HepG2 (cell line): ENCODE results near the gene FKBP5. TPM values are rescaled to one million over a fixed set of nuclear protein-coding genes. Genes with fewer than 3 reads are reported as not detected.

Source experiments
- FOXP4 ChIP-seq: sonication (generic); formaldehyde crosslinking; IDR thresholded peaks from 2 replicates; pipeline ENCODE4 v1.4.0; 2020; ENCODE audit warnings: missing genetic modification reagents
- HNRNPLL ChIP-seq: fragments of 200-400 bp; formaldehyde crosslinking; IDR thresholded peaks from 2 replicates; pipeline ENCODE4 v1.6.1; 2017; ENCODE audit warnings: mild to moderate bottlenecking, low read depth, low read length; ENCODE audit not compliant: poor library complexity, severe bottlenecking
- KDM2A ChIP-seq: sonication (generic); formaldehyde crosslinking; IDR thresholded peaks from 2 replicates; pipeline ENCODE4 v1.4.0; 2020; ENCODE audit warnings: low read depth, missing genetic modification reagents, borderline replicate concordance
- MXD1 ChIP-seq: sonication (generic); formaldehyde crosslinking; IDR thresholded peaks from 2 replicates; pipeline ENCODE4 v1.4.0; 2020; ENCODE audit warnings: mild to moderate bottlenecking, missing genetic modification reagents
- PLRG1 ChIP-seq: fragments of 450-650 bp; conservative IDR thresholded peaks from 2 replicates; pipeline ENCODE4 v1.6.1; 2016
- RARG ChIP-seq: sonication (generic); formaldehyde crosslinking; IDR thresholded peaks from 2 replicates; pipeline ENCODE4 v1.4.0; 2020; ENCODE audit warnings: low read depth, mild to moderate bottlenecking, missing genetic modification reagents
- RFXAP ChIP-seq: sonication (generic); formaldehyde crosslinking; IDR thresholded peaks from 2 replicates; pipeline ENCODE4 v1.4.0; 2020; ENCODE audit warnings: missing genetic modification reagents, borderline replicate concordance
- U2AF2 ChIP-seq: fragments of 200-400 bp; formaldehyde crosslinking; IDR thresholded peaks from 2 replicates; pipeline ENCODE4 v1.6.1; 2017; ENCODE audit warnings: low read depth, mild to moderate bottlenecking, low read length
- XBP1 ChIP-seq: sonication (generic); formaldehyde crosslinking; IDR thresholded peaks from 2 replicates; pipeline ENCODE4 v1.5.0; 2020; ENCODE audit warnings: missing genetic modification reagents
- ZNF3 ChIP-seq: IDR thresholded peaks from 2 replicates; pipeline ENCODE4 v1.7.0; 2017; ENCODE audit warnings: inconsistent platforms
- ZNF543 ChIP-seq: sonication (generic); formaldehyde crosslinking; IDR thresholded peaks from 2 replicates; pipeline ENCODE4 v1.4.0; 2020; ENCODE audit warnings: mild to moderate bottlenecking, missing genetic modification reagents
- ZNF550 ChIP-seq: sonication (generic); formaldehyde crosslinking; IDR thresholded peaks from 2 replicates; pipeline ENCODE4 v1.4.0; 2020; ENCODE audit warnings: mild to moderate bottlenecking, missing genetic modification reagents, borderline replicate concordance
- ZNF616 ChIP-seq: sonication (generic); formaldehyde crosslinking; IDR thresholded peaks from 2 replicates; pipeline ENCODE4 v1.5.0; 2020; ENCODE audit warnings: low read depth, mild to moderate bottlenecking, missing genetic modification reagents
- ZNF646 ChIP-seq: sonication (generic); formaldehyde crosslinking; IDR thresholded peaks from 2 replicates; pipeline ENCODE4 v1.9.0; 2021; ENCODE audit warnings: mild to moderate bottlenecking, missing genetic modification reagents
- ZNF7 ChIP-seq: IDR thresholded peaks from 2 replicates; pipeline ENCODE4 v1.6.1; 2016; ENCODE audit warnings: missing biosample characterization, missing genetic modification reagents
- ZNF746 ChIP-seq: sonication (generic); formaldehyde crosslinking; IDR thresholded peaks from 2 replicates; pipeline ENCODE4 v1.8.0; 2022; ENCODE audit warnings: mild to moderate bottlenecking, missing genetic modification reagents
- polyA plus RNA-seq, 8 experiments: library from polyadenylated mRNA; depleted of rRNA in 3 of 8; stranded (reverse) in 7 of 8; unstranded in 1 of 8; fragments of >200 nt; fragmentation: Illumina TruSeq in 4 of 8; extraction: Trizol in 4 of 8; gene quantifications; 2 replicates each; pipeline versions ENCODE4 v1.2.1 to v1.2.3, GENCODE V29; 2011 to 2016; ENCODE audit warnings: low read depth in 4 of 8, missing spikeins in 1 of 8, mixed read lengths in 1 of 8; ENCODE audit not compliant: insufficient read depth in 1 of 8
- total RNA-seq, 5 experiments: library from RNA; depleted of rRNA; stranded (reverse); fragments of >200 nt; fragmentation: Illumina TruSeq; extraction: Trizol; gene quantifications; 2 replicates each; pipeline ENCODE4 v1.2.3, GENCODE V29; 2016; ENCODE audit warnings: low read depth in 1 of 5

Gene FKBP5
- total and polyA plus RNA-seq, 2 of the 13 experiments (the other 11 are each of a cell fraction or from before 2014, with no cell fraction given): 8.0 to 17.4 TPM

GRCh38 chr6:35728683-35729678, 40.3 kb upstream of the FKBP5 start (continued):
- no peak for TF ChIP-seq ZNF3 (CRISPR knock-in tag)
- 0 out of 2 replicates have a peak, but pooled peaks have one; percentile 44 for TF ChIP-seq ZNF616 (CRISPR knock-in tag)
- TF ChIP-seq RARG: no peak
- TF ChIP-seq ZNF746 (CRISPR knock-in tag): 0 out of 2 replicates have a peak, but pooled peaks have one; percentile 24
- TF ChIP-seq ZNF646 (CRISPR knock-in tag): no peak
- no peak for TF ChIP-seq ZNF7 (CRISPR knock-in tag)
- TF ChIP-seq U2AF2: no peak
- no peak for TF ChIP-seq MXD1 (CRISPR knock-in tag)
- peak; percentile 22 for TF ChIP-seq HNRNPLL
- TF ChIP-seq PLRG1: no peak
- TF ChIP-seq KDM2A (CRISPR knock-in tag): no peak
- no peak for TF ChIP-seq FOXP4 (CRISPR knock-in tag)
- no peak for TF ChIP-seq ZNF543
- peak; percentile 47; the same call in 1 of the 2 replicates for TF ChIP-seq RFXAP
- no peak for TF ChIP-seq XBP1 (CRISPR knock-in tag)
- no peak for TF ChIP-seq ZNF550 (CRISPR knock-in tag)
